GM10847 (cell line): ENCODE data around the gene DPYSL4.

Experiments
- POLR2A ChIP-seq: IDR thresholded peaks from 2 replicates; pipeline ENCODE4 v1.6.1; 2011; ENCODE audit not compliant: insufficient read length; ENCODE audit errors: extremely low read depth

The DPYSL4 gene

GRCh38 chr10:132232981-132233380 is 46.2 kb downstream of the DPYSL4 start:
- TF ChIP-seq POLR2A = no peak

- no peak for TF ChIP-seq POLR2A
These were observed 46.8 kb downstream of the DPYSL4 start for GRCh38 chr10:132233501-132234085.

- TF ChIP-seq POLR2A = no peak
These were observed 48.1 kb downstream of the DPYSL4 start for GRCh38 chr10:132234860-132235259.

GRCh38 chr10:132236161-132236560 is 49.4 kb downstream of the DPYSL4 start:
- TF ChIP-seq POLR2A = no peak

GRCh38 chr10:132236881-132237280 is 50.1 kb downstream of the DPYSL4 start:
- TF ChIP-seq POLR2A = no peak

- no peak for TF ChIP-seq POLR2A
These were observed 50.6 kb downstream of the DPYSL4 start for GRCh38 chr10:132237396-132237795.

GRCh38 chr10:132237871-132238270 is 51.1 kb downstream of the DPYSL4 start:
- TF ChIP-seq POLR2A = no peak

GRCh38 chr10:132238371-132239125 is 51.8 kb downstream of the DPYSL4 start:
- no peak for TF ChIP-seq POLR2A

GRCh38 chr10:132239126-132240031 is 52.6 kb downstream of the DPYSL4 start:
- no peak for TF ChIP-seq POLR2A

GRCh38 chr10:132240156-132240555 is 53.4 kb downstream of the DPYSL4 start:
- TF ChIP-seq POLR2A = no peak

GRCh38 chr10:132240581-132240980 is 53.8 kb downstream of the DPYSL4 start:
- no peak for TF ChIP-seq POLR2A

GRCh38 chr10:132241086-132241485 is 54.3 kb downstream of the DPYSL4 start:
- no peak for TF ChIP-seq POLR2A

GRCh38 chr10:132241496-132241895 is 54.7 kb downstream of the DPYSL4 start:
- TF ChIP-seq POLR2A = no peak

GRCh38 chr10:132242103-132242840 is 55.5 kb downstream of the DPYSL4 start:
- no peak for TF ChIP-seq POLR2A

- TF ChIP-seq POLR2A = no peak
These were observed 56.4 kb downstream of the DPYSL4 start for GRCh38 chr10:132243141-132243540.

- TF ChIP-seq POLR2A = no peak
These were observed 56.9 kb downstream of the DPYSL4 start for GRCh38 chr10:132243626-132244025.

- no peak for TF ChIP-seq POLR2A
These were observed 58.3 kb downstream of the DPYSL4 start for GRCh38 chr10:132245056-132245455.
